GM12865 (cell line): Measurements from ENCODE around the gene FOXP4.

Source experiments
- DNase-seq: peaks from one replicate; pipeline ENCODE4 v3.0.0; 2010; ENCODE audit warnings: low read depth
- H3K4me3 ChIP-seq: 2 replicates; pipeline ENCODE4 v1.5.1; 2011; ENCODE audit warnings: mild to moderate bottlenecking, low read depth, low read length, control low read depth
- TF ChIP-seq, protein P1 (sequence below): IDR thresholded peaks from 2 replicates; pipeline ENCODE4 v1.5.1; 2011; ENCODE audit warnings: low read length, control low read depth, low read depth, inconsistent platforms; ENCODE audit not compliant: insufficient read depth; ENCODE audit errors: missing control alignments

The FOXP4 gene, protein sequence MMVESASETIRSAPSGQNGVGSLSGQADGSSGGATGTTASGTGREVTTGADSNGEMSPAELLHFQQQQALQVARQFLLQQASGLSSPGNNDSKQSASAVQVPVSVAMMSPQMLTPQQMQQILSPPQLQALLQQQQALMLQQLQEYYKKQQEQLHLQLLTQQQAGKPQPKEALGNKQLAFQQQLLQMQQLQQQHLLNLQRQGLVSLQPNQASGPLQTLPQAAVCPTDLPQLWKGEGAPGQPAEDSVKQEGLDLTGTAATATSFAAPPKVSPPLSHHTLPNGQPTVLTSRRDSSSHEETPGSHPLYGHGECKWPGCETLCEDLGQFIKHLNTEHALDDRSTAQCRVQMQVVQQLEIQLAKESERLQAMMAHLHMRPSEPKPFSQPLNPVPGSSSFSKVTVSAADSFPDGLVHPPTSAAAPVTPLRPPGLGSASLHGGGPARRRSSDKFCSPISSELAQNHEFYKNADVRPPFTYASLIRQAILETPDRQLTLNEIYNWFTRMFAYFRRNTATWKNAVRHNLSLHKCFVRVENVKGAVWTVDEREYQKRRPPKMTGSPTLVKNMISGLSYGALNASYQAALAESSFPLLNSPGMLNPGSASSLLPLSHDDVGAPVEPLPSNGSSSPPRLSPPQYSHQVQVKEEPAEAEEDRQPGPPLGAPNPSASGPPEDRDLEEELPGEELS

DNA sequence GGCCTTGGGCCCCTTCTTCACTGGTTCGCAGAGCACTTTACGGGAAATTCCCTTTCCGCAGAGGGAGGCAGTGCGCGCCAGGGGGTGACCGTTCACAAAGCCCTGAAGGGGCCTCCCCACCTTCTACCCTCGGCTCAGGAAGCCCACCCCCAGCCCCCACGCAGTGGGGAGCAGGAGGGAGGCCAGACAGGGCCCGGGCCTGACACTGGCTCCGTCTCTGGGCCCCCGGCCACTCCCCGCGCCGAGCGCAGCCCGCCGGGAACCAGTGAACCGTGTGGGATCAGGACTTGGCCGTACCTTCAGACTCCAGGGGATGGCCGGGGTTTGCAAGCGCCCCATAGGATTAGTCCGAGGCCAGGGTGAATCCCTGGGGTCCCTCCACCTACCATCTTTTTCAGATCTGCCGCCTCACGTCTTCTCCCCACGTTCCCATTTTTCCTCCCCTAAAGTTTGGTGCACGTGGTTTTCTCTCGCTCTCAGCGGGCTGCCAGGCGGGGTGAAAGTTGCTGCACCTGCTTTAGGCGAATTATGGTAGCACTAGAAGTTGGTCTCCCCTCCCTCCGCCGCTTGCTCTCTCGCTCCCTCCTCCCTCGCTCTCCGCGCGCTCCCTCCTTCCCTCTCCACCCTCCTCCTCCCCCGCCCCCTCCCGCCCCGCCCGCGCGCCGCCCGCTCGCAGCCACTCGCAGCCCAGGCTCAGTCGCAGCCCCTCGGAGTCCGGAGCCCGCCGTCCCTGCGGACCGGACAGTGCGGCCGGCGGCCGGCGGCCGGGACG lies at the start of gene FOXP4:
FOXP4 (plus strand) TSS at position 679 of the 772 bp plus-strand sequence. CDS start 19,380 bp downstream, outside the sequence.
- peak; percentile 95 for DNase-seq
- TF ChIP-seq, protein P1, sequence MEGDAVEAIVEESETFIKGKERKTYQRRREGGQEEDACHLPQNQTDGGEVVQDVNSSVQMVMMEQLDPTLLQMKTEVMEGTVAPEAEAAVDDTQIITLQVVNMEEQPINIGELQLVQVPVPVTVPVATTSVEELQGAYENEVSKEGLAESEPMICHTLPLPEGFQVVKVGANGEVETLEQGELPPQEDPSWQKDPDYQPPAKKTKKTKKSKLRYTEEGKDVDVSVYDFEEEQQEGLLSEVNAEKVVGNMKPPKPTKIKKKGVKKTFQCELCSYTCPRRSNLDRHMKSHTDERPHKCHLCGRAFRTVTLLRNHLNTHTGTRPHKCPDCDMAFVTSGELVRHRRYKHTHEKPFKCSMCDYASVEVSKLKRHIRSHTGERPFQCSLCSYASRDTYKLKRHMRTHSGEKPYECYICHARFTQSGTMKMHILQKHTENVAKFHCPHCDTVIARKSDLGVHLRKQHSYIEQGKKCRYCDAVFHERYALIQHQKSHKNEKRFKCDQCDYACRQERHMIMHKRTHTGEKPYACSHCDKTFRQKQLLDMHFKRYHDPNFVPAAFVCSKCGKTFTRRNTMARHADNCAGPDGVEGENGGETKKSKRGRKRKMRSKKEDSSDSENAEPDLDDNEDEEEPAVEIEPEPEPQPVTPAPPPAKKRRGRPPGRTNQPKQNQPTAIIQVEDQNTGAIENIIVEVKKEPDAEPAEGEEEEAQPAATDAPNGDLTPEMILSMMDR, result no peak
- H3K4me3 ChIP-seq, result peak within 1 kb of the TSS; percentile 85

DNA sequence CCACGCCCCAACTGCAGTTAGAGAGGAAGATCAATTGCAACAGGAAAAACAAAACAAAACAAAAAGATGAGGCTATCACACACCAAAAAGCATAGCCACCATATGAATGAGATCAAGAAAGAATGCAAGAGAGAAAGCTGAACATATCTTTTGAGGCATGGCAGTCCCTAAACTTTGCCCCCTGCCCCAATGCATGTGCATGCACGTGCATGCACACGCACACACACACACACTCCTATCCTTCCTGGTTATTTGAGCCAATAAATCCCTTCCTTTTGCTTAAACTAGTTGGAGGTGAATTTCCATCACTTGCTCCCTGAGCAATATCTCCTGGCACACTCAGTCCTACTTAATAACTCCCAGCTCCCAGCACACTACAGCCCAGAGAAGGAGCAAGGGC lies 48.6 kb upstream of the FOXP4 start:
- TF ChIP-seq, protein P1, result no peak
- DNase-seq, result no peak
- no peak overlapping the region for H3K4me3 ChIP-seq

DNA sequence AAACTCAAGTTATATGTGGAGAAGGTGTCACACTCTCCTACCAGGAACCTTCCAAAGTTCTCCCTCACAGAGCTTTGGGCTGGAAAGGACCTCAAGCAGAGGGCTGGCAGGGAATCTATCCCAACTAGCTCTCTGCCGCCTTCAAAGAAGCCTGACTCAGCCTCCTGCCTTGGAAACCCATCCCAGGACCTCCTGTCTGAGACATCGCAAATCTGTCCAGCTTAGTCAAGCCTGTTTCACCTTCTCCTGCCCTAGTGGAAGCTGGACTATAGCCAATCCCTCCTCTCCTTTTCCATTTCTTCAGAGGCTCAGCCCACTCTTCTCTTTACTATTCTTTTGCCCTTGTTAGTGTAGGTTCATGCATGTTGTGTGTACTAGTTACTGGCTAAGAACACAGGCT lies 48.2 kb upstream of the FOXP4 start:
- no peak overlapping the region for H3K4me3 ChIP-seq
- TF ChIP-seq, protein P1, result no peak
- no peak for DNase-seq

DNA sequence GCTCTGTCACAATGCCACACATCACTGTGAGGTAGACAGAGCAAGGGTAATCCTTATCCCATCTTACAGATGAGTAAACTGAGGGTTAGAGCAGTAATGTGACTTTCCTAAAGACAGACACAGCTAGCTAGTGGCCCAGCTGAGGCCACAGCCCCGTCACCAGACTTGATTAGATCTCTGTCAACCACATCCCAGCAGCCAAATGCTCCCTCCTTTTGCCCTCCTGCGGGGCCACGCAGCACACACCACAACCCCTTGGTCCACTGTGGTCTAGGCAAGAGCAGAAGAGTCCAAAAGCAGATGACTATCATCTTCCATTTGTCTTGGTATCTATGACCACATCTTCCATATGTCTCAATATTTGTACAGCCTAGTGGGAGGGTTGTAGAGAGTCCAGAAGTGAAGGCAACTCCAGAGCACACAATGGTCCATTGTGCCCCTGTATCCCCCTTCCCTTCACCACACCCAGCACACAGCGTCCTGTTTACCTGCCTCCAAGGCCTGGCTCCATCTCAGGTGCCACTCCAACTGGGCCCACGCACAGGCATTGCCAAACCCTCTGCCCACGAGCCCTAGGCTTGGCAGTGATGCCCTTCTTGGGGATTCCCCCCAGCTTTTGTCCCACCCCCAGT lies 47.1 kb upstream of the FOXP4 start:
- DNase-seq, result no peak
- TF ChIP-seq, protein P1, result no peak
- H3K4me3 ChIP-seq, result no peak overlapping the region

DNA sequence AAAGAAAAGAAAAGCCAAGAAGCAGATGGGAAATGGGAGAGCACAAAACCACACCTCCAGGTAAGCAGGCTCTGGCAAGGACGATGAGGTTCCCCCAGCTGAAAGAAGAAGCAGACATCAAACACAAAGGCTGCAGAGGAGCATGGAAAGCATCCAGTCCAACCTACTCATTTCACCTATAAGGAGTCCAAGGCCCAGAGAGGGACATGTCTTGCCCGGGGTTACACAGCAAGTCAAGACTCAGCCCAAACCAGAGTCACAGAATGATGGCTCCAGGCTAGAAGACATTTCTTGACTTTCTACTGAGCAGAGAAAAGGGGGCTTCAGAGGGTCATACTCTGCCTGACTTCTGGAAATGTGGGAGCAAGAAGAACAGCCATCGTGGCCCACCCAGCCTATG lies 45.6 kb upstream of the FOXP4 start:
- TF ChIP-seq, protein P1, result no peak
- no peak for DNase-seq
- no peak overlapping the region for H3K4me3 ChIP-seq

DNA sequence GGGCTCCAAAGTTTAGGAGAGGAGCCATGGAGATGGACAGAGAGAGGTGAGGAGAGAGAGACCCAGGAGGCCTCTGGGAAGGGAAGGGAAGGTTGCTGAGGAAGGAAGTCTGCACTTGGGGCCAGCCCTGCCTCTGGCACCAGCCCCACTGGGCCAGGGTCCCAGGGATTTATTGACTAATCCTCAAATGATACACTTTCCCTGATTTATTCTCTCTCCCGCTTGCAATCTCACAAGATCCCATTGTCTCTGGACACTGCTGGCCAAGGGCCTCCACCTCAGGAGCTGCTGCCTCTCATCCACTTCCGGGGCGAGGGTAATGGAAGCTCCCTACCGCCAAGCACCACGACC lies 43.6 kb upstream of the FOXP4 start:
- TF ChIP-seq, protein P1, result no peak
- no peak overlapping the region for H3K4me3 ChIP-seq
- DNase-seq, result no peak
